Gastroesophageal sphincter (tissue), 3 donors: Measurements from ENCODE around the gene UNC5A.

Experiments
- EP300 ChIP-seq: sonication (generic); formaldehyde crosslinking; IDR thresholded peaks from one replicate; pipeline ENCODE4 v1.6.1; 2017; ENCODE audit warnings: antibody characterized with exemption, mild to moderate bottlenecking
- POLR2A ChIP-seq, 2 donors: fragments of 450-650 bp; IDR thresholded peaks; one replicate each; pipeline ENCODE4 v1.6.1; 2017; ENCODE audit warnings: antibody characterized with exemption in 2 of 2, mild to moderate bottlenecking in 2 of 2, moderate library complexity in 1 of 2
- POLR2AphosphoS5 ChIP-seq: sonication (generic); formaldehyde crosslinking; IDR thresholded peaks from one replicate; pipeline ENCODE4 v1.6.1; 2017; ENCODE audit warnings: antibody characterized with exemption
- TF ChIP-seq, protein P1 (sequence below), 4 experiments: fragments of 200-600 bp in 2 of 4; fragments of 450-650 bp in 2 of 4; sonication (generic) in 1 of 4; IDR thresholded peaks; one replicate each; pipeline ENCODE4 v1.5.1; 2017 to 2019; ENCODE audit warnings: antibody characterized with exemption in 4 of 4, mild to moderate bottlenecking in 2 of 4, moderate library complexity in 2 of 4

DNA sequence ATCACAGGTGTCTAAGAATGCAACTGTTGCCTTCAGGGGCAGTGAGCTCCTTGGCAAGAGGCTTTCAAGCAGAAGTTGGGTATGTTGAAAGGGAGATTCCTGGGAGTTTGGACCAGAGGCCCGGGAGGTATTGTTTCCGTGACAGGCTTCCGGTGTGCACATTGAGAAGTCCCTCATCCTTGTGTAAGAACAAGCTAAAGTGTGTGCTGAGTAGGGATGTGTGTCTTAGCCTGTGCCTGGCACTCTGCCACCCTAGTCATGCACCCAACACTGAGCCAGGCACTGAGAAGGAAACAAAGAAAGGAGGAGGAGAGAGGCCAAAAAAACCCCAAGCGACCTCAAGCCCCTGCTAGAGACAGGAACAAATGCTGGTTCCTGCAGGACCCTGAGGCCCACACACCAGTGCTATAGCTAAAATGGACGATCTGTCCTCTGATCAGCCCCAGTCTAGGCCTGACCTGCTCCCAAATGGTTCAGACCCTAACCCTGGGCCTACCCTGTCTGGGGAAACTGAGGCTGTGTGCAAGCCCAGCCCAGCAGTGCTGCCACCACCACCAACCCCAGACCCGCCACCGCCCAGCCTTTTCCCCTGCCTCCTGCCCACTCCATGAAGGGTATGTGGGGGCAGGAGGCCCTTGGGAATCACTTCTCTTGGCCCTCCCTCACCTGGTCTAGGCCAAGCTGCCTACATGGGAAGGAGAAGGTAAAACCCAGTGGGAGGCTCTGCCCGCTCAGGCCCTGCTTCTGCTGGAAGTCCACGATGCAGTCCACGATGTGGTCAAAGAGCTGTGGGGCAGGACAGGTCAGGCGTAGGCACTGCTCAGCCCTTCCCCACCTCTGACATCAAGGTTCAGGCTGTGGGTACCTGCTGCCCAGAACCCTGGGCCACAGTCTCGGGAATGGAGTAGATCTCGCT, 76.2 kb downstream of the UNC5A start:
- TF ChIP-seq, protein P1, sequence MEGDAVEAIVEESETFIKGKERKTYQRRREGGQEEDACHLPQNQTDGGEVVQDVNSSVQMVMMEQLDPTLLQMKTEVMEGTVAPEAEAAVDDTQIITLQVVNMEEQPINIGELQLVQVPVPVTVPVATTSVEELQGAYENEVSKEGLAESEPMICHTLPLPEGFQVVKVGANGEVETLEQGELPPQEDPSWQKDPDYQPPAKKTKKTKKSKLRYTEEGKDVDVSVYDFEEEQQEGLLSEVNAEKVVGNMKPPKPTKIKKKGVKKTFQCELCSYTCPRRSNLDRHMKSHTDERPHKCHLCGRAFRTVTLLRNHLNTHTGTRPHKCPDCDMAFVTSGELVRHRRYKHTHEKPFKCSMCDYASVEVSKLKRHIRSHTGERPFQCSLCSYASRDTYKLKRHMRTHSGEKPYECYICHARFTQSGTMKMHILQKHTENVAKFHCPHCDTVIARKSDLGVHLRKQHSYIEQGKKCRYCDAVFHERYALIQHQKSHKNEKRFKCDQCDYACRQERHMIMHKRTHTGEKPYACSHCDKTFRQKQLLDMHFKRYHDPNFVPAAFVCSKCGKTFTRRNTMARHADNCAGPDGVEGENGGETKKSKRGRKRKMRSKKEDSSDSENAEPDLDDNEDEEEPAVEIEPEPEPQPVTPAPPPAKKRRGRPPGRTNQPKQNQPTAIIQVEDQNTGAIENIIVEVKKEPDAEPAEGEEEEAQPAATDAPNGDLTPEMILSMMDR (IDR thresholded peaks at IDR 0.05): no peak
- TF ChIP-seq POLR2A (IDR thresholded peaks at IDR 0.05) (no peak), POLR2AphosphoS5 (no peak), EP300 (no peak)
